Measurements from ENCODE around the gene MBP. TPM values are rescaled to one million over a fixed set of nuclear protein-coding genes. Genes with fewer than 3 reads are reported as not detected.

Gene MBP
- polyA plus RNA-seq (2011; rRNA removed) (2.1 and 2.3 TPM in 2 replicates), polyA minus RNA-seq (2011; rRNA and poly(A)+ RNA removed) (2.2 and 4.5 TPM in 2 replicates)

- ChIA-PET CTCF (no interaction called here), POLR2A (no interaction called here)
- Histone ChIP-seq H3K4me3 (ENCODE audit: low read depth, low read length) (peak within 1 kb of the TSS; percentile 52), H3K27me3 (ENCODE audit: control insufficient read depth, insufficient read depth, low read length) (peaks cover 5% of the 10 kb centered on the region; the same call in 1 of the 2 replicates), H3K36me3 (ENCODE audit: control insufficient read depth, insufficient read depth, low read length) (no peaks in the 10 kb centered on the region)
- TF ChIP-seq, protein P1, sequence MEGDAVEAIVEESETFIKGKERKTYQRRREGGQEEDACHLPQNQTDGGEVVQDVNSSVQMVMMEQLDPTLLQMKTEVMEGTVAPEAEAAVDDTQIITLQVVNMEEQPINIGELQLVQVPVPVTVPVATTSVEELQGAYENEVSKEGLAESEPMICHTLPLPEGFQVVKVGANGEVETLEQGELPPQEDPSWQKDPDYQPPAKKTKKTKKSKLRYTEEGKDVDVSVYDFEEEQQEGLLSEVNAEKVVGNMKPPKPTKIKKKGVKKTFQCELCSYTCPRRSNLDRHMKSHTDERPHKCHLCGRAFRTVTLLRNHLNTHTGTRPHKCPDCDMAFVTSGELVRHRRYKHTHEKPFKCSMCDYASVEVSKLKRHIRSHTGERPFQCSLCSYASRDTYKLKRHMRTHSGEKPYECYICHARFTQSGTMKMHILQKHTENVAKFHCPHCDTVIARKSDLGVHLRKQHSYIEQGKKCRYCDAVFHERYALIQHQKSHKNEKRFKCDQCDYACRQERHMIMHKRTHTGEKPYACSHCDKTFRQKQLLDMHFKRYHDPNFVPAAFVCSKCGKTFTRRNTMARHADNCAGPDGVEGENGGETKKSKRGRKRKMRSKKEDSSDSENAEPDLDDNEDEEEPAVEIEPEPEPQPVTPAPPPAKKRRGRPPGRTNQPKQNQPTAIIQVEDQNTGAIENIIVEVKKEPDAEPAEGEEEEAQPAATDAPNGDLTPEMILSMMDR (IDR thresholded peaks at IDR 0.05; ENCODE audit: insufficient read depth, low read depth, low read length) = no peak
- DNase-seq (ENCODE audit: low read depth) = no peak
Observed at GRCh38 chr18:77132369-77133050, at the start of gene MBP. Gene MBP (minus strand): TSS chr18:77132783. CDS start chr18:77105261, 27,522 bp downstream.

DNA sequence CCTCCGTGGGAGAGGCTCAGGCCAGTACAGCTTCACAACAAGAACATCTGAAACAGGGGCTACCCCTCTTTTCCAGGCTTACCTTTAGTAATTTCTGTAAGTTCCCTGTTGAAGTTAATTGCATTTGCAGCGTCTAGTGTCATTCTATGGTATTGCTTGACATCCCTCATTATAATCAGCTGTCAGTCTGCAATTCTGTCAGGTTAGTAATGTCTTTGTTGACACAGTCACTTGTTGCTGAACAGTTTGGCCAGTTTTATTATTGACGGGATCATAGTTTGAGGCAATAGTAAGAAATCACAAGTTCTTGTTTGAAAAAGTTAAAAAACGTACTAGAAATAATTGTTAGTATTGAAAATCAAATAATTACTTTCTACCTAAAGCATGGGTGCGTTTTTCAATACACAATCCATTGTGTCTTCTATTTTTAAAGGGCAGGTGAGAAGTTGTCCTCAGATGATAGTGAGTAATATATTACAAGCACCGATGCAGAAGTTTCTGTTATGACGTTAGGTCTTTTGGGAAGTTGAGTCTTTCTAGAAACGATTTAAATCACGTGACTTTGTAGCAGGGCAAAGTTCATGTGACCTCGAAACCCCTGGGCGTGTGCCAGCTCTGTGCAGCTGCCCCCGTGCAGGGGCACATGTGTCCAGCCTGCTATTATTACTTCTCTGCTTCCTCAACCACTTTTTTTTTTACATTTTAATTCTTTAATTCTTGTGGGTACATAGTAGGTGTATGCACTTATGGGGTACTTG, 49.5 kb upstream of the MBP start:
- Histone ChIP-seq H3K36me3 (ENCODE audit: control insufficient read depth, insufficient read depth, low read length) (no peaks in the 10 kb centered on the region), H3K27me3 (ENCODE audit: control insufficient read depth, insufficient read depth, low read length) (no peaks in the 10 kb centered on the region), H3K4me3 (ENCODE audit: low read depth, low read length) (no peak overlapping the region)
- POLR2A ChIA-PET = no interaction called here
- CTCF ChIA-PET = no interaction called here
- TF ChIP-seq, protein P1 (IDR thresholded peaks at IDR 0.05; ENCODE audit: insufficient read depth, low read depth, low read length) = no peak
- no peak for DNase-seq (ENCODE audit: low read depth)

DNA sequence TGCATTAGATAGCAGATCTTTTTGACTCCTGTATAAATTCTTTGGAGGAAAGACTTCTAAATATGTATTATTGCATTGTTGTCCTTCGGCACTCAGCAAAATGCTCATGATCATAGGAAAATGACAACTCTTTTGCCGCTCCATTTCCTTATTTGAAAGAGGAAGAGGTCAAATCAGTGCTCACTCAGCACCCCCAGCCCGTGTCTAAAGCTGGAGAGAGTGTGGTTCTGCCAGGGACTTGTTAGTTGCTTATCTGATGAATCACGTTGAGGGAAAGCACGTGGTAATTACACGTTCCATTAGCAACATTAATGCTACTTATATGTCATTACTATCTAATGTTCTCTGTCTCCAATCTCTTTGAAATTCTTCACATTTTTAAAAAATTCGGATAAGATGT, 46.0 kb upstream of the MBP start:
- ChIA-PET POLR2A (no interaction called here), CTCF (interaction anchor here (1.5 kb wide), 1 partner anchor 13 kb away, joined by 6 read pairs; no protein-coding TSS in a partner anchor)
- Histone ChIP-seq H3K36me3 (ENCODE audit: control insufficient read depth, insufficient read depth, low read length) (no peaks in the 10 kb centered on the region), H3K4me3 (ENCODE audit: low read depth, low read length) (no peak overlapping the region), H3K27me3 (ENCODE audit: control insufficient read depth, insufficient read depth, low read length) (no peaks in the 10 kb centered on the region)
- no peak for DNase-seq (ENCODE audit: low read depth)
- TF ChIP-seq, protein P1 (IDR thresholded peaks at IDR 0.05; ENCODE audit: insufficient read depth, low read depth, low read length) = no peak

GRCh38 chr18:77177009-77177408, 44.4 kb upstream of the MBP start:
- ChIA-PET CTCF (interaction anchor here (0.7 to 1.5 kb wide), 3 partner anchors 9 to 177 kb away, joined by 4 to 6 read pairs (median 4); no protein-coding TSS in a partner anchor), POLR2A (no interaction called here)
- Histone ChIP-seq H3K36me3 (ENCODE audit: control insufficient read depth, insufficient read depth, low read length) (no peaks in the 10 kb centered on the region), H3K27me3 (ENCODE audit: control insufficient read depth, insufficient read depth, low read length) (no peaks in the 10 kb centered on the region), H3K4me3 (ENCODE audit: low read depth, low read length) (no peak overlapping the region)
- TF ChIP-seq, protein P1 (IDR thresholded peaks at IDR 0.05; ENCODE audit: insufficient read depth, low read depth, low read length) = no peak
- DNase-seq (ENCODE audit: low read depth) = no peak

Data from BJ (cell line).